ENCODE data around the gene EPHB6.

- TF ChIP-seq POLR2A (IDR thresholded peaks at IDR 0.05; ENCODE audit: low read depth, low read length) (no peak), TAF1 (IDR thresholded peaks at IDR 0.05; ENCODE audit: low read depth, low read length) (no peak)
These were observed 39.7 kb upstream of the EPHB6 start for GRCh38 chr7:142815134-142815533.

Measured in GM12891 (cell line).